B cell (primary cell): ENCODE measurements around the gene HOXC9. TPM values are rescaled to one million over a fixed set of nuclear protein-coding genes. Genes with fewer than 3 reads are reported as not detected.

Source experiments
- ATAC-seq: fragments of 200-7000 bp; cut with Tn5 transposase; one replicate; pipeline ENCODE4 v1.10.0; 2021; ENCODE audit warnings: low read depth, mild to moderate bottlenecking, moderate number of reproducible peaks, moderate library complexity
- CTCF ChIA-PET: fragments of 350-600 bp; sonication (Branson Sonifier 250); formaldehyde crosslinking; loops from one replicate; lab custom pipeline; 2021; ENCODE audit warnings: antibody characterized with exemption, inconsistent platforms; lab: Charles Lee
- POLR2A ChIA-PET: fragments of 350-600 bp; sonication (Branson Sonifier 250); formaldehyde crosslinking; loops from one replicate; lab custom pipeline; 2021; ENCODE audit warnings: antibody characterized with exemption; lab: Charles Lee
- DNase-seq: peaks from one replicate; pipeline ENCODE4 v3.0.0; 2013
- H2AFZ ChIP-seq: 2 replicates; pipeline ENCODE4 v1.6.1; 2012; ENCODE audit warnings: mild to moderate bottlenecking, low read depth, low read length; ENCODE audit not compliant: insufficient read depth, poor library complexity, severe bottlenecking
- H3K27ac ChIP-seq, 2 donors: 1 replicate in 1 of 2; 2 replicates in 1 of 2; pipeline ENCODE4 v1.5.1; 2012 to 2013; ENCODE audit warnings: low read length in 2 of 2, mild to moderate bottlenecking in 2 of 2, moderate library complexity in 1 of 2
- H3K27me3 ChIP-seq, 4 experiments: fragments of 200-600 bp in 1 of 4; sonication (generic) in 1 of 4; replicated peaks in 1 of 4; 1 replicate in 2 of 4; 2 replicates in 2 of 4; pipeline versions ENCODE4 v1.6.1 to v1.7.0; 2013 to 2016; ENCODE audit warnings: low read length in 3 of 4, mild to moderate bottlenecking in 2 of 4, mixed read lengths in 1 of 4, moderate library complexity in 1 of 4; ENCODE audit not compliant: insufficient read depth in 4 of 4, control insufficient read depth in 3 of 4; ENCODE audit errors: control extremely low read depth in 1 of 4
- H3K36me3 ChIP-seq, 2 experiments: replicated peaks in 1 of 2; 1 replicate in 1 of 2; 2 replicates in 1 of 2; pipeline versions ENCODE4 v1.6.1 to v1.7.1; 2013; ENCODE audit warnings: low read length in 1 of 2; ENCODE audit not compliant: insufficient read depth in 2 of 2, control insufficient read depth in 1 of 2; ENCODE audit errors: control extremely low read depth in 1 of 2, extremely low read depth in 1 of 2
- H3K4me1 ChIP-seq, 2 donors: fragments of 200-600 bp in 1 of 2; sonication (generic) in 1 of 2; 1 replicate in 1 of 2; 2 replicates in 1 of 2; pipeline versions ENCODE4 v1.5.1 to v1.6.1; 2013 to 2017; ENCODE audit warnings: low read length in 2 of 2; ENCODE audit not compliant: control insufficient read depth in 2 of 2, insufficient read depth in 2 of 2
- H3K4me2 ChIP-seq: replicated peaks from 2 replicates; pipeline ENCODE3; 2012; ENCODE audit warnings: mild to moderate bottlenecking, low read depth, low read length; ENCODE audit not compliant: poor library complexity, severe bottlenecking
- H3K4me3 ChIP-seq, 5 experiments: fragments of 200-600 bp in 1 of 5; sonication (generic) in 1 of 5; 1 replicate in 3 of 5; 2 replicates in 2 of 5; pipeline versions ENCODE4 v1.5.1 to v1.7.0; 2011 to 2016; ENCODE audit warnings: low read length in 4 of 5, mild to moderate bottlenecking in 4 of 5, low read depth in 2 of 5, control low read depth in 1 of 5, moderate library complexity in 1 of 5; ENCODE audit not compliant: insufficient read depth in 1 of 5; ENCODE audit errors: control extremely low read depth in 1 of 5, extremely low read depth in 1 of 5
- H3K79me2 ChIP-seq: fragments of 200-600 bp; sonication (generic); one replicate; pipeline ENCODE4 v1.6.0; 2016; ENCODE audit warnings: low read length; ENCODE audit not compliant: control insufficient read depth, insufficient read depth
- H3K9ac ChIP-seq: fragments of 200-600 bp; sonication (generic); 2 replicates; pipeline ENCODE4 v1.6.1; 2017; ENCODE audit warnings: mild to moderate bottlenecking, low read length, moderate library complexity
- H3K9me3 ChIP-seq, 3 donors: one replicate each; pipeline versions ENCODE4 v1.6.1 to v1.7.1; 2013; ENCODE audit warnings: low read length in 2 of 3; ENCODE audit not compliant: control insufficient read depth in 2 of 3, insufficient read depth in 1 of 3; ENCODE audit errors: control extremely low read depth in 1 of 3
- H4K20me1 ChIP-seq: 2 replicates; pipeline ENCODE4 v1.6.0; 2012; ENCODE audit warnings: mild to moderate bottlenecking, low read length; ENCODE audit not compliant: insufficient read depth, control insufficient read depth, poor library complexity, severe bottlenecking
- H3K27ac Mint-ChIP-seq: one replicate; pipeline ENCODE4 v1.8.0; 2021; ENCODE audit warnings: mixed read lengths
- H3K27me3 Mint-ChIP-seq: one replicate; pipeline ENCODE4 v1.8.0; 2021; ENCODE audit warnings: mixed read lengths
- H3K4me1 Mint-ChIP-seq: one replicate; pipeline ENCODE4 v1.8.0; 2021; ENCODE audit warnings: mixed read lengths
- H3K4me3 Mint-ChIP-seq: one replicate; pipeline ENCODE4 v1.8.0; 2021; ENCODE audit warnings: mixed read lengths
- H3K9me3 Mint-ChIP-seq: one replicate; pipeline ENCODE4 v1.8.0; 2022; ENCODE audit warnings: mixed read lengths; ENCODE audit not compliant: insufficient read depth
- EZH2 ChIP-seq: IDR thresholded peaks from 2 replicates; pipeline ENCODE4 v1.6.1; 2012; ENCODE audit warnings: borderline replicate concordance, low read depth, mild to moderate bottlenecking, moderate library complexity, low read length; ENCODE audit not compliant: insufficient read depth, poor library complexity, severe bottlenecking
- WGBS: methylation state at CpG from one replicate; pipeline ENCODE4 v1.1.5; 2013; ENCODE audit warnings: missing lambda C conversion rate; ENCODE audit not compliant: insufficient coverage; 5-methylcytosine and 5-hydroxymethylcytosine counted together
- intact Hi-C: fragments of 100-400 bp; cut with micrococcal nuclease; formaldehyde crosslinking; loops from one replicate; pipeline ENCODE4 v1.10.0; 2022
- polyA plus RNA-seq: library from polyadenylated mRNA; depleted of rRNA; stranded (reverse); fragments of >200 nt; gene quantifications from 2 replicates; pipeline ENCODE4 v1.2.3, GENCODE V29; 2012
- total RNA-seq, 2 donors: library from RNA; stranded (reverse); fragments of 120-200 nt in 1 of 2; gene quantifications; 1 replicate in 1 of 2; 2 replicates in 1 of 2; pipeline versions ENCODE4 v1.2.3 to v1.2.4, GENCODE V29; 2013 to 2022
- TF ChIP-seq, protein P1 (sequence below): fragments of 200-600 bp; IDR thresholded peaks from one replicate; pipeline ENCODE4 v1.8.0; 2022; ENCODE audit warnings: antibody characterized with exemption, mild to moderate bottlenecking

HOXC9 gene
- total and polyA plus RNA-seq, 2 donors (not counting 1 experiment from before 2014, with no cell fraction given), result not detected

DNA sequence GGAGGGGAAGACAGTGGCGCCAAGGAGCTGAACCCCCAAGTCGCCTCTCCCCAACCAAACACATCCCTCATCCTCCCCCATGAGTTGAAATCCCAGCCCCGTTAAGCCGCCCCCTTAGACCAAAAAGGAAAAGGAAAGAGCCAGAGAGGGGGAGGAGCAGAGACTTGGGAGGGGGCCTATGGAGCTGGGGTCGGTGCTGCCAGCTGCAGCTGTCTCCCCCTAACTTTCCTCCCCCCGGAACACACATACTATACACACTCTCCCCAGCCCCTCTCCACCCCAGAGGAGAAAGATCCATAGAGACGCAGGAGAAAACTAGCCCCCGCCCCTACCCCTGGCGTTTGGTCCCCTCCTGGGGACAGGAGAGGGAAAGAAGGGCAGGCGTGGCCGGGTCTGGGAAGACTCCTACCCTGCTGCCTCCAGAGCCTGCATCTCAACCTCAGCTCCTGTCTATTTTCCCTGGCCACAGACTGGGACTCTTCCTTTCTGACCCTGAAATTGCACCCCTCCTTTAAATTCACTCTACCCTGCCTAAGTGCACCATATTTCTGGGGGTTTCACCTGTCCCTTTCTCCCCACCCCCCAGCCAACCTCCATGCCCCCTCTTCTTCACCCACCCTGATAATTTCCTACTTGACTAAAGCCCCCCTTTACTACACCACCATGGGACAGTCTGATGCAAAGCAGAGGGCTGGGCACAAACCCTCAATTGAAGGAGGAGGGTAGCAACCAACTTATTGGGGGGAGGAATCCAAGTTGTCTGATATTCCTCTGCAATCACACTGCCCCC lies 1.7 kb upstream of the HOXC9 start:
- ChIA-PET CTCF (interaction anchor here (0.7 to 5.0 kb wide), 5 partner anchors 7 to 209 kb away, joined by 3 to 20 read pairs (median 3); no protein-coding TSS in a partner anchor), POLR2A (no interaction called here)
- 0% methylated on average over 1 of the region's 11 CpGs for WGBS
- no peak overlapping the region for H3K27ac ChIP-seq
- no peak overlapping the region for H3K4me3 ChIP-seq
- Mint-ChIP-seq H3K27ac (no peak overlapping the region), H3K27me3 (peaks cover 86% of the 10 kb centered on the region), H3K9me3 (no peaks in the 10 kb centered on the region), H3K4me3 (no peak overlapping the region), H3K4me1 (peaks cover 33% of the 10 kb centered on the region)
- peaks cover 0 to 68% (median 0%) of the 10 kb centered on the region in 3 donors for H3K9me3 ChIP-seq
- H4K20me1 ChIP-seq, result no peaks in the 10 kb centered on the region
- no peaks in the 10 kb centered on the region for H3K79me2 ChIP-seq
- no peak for ATAC-seq
- DNase-seq, result no peak
- H3K4me2 ChIP-seq, result no peak overlapping the region
- no peak overlapping the region for H3K9ac ChIP-seq
- TF ChIP-seq EZH2, result no peak
- TF ChIP-seq, protein P1, sequence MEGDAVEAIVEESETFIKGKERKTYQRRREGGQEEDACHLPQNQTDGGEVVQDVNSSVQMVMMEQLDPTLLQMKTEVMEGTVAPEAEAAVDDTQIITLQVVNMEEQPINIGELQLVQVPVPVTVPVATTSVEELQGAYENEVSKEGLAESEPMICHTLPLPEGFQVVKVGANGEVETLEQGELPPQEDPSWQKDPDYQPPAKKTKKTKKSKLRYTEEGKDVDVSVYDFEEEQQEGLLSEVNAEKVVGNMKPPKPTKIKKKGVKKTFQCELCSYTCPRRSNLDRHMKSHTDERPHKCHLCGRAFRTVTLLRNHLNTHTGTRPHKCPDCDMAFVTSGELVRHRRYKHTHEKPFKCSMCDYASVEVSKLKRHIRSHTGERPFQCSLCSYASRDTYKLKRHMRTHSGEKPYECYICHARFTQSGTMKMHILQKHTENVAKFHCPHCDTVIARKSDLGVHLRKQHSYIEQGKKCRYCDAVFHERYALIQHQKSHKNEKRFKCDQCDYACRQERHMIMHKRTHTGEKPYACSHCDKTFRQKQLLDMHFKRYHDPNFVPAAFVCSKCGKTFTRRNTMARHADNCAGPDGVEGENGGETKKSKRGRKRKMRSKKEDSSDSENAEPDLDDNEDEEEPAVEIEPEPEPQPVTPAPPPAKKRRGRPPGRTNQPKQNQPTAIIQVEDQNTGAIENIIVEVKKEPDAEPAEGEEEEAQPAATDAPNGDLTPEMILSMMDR, result no peak
- H3K27me3 ChIP-seq, result peaks cover 0 to 99% (median 83%) of the 10 kb centered on the region in 4 experiments
- H2AFZ ChIP-seq, result no peak overlapping the region
- H3K4me1 ChIP-seq, result peaks cover 37 to 66% of the 10 kb centered on the region in 2 donors
- H3K36me3 ChIP-seq, result no peaks in the 10 kb centered on the region
- intact Hi-C loops, result loop anchor here (5.0 kb wide), 2 partner anchors 34 to 46 kb away; partner anchors contain the start of genes HOXC12 and HOXC5

DNA sequence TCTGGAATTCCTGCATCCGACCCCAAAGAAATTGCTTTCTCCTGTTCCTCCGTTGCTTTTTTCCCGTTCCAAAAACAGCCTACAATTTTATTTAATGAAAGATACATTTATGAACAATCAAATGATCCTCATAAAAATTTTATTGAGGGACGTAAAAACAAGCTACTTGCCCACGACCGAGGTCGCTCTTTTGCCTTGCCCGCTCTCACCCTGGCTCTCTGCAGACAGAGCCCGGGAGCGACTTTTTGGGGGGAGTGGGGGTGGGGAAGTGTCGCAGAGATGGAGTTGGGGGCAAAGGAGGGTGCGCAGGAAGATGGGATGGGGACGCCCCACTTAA lies 1.1 kb upstream of the HOXC9 start:
- H3K4me2 ChIP-seq, result no peak overlapping the region
- Mint-ChIP-seq H3K27ac (no peak overlapping the region), H3K4me3 (no peak overlapping the region), H3K27me3 (peaks cover 86% of the 10 kb centered on the region), H3K9me3 (no peaks in the 10 kb centered on the region), H3K4me1 (peaks cover 32% of the 10 kb centered on the region)
- H3K36me3 ChIP-seq, result no peaks in the 10 kb centered on the region
- ChIA-PET CTCF (interaction anchor here (0.9 to 5.0 kb wide), 4 partner anchors 14 to 208 kb away, joined by 3 to 20 read pairs (median 10); partner anchors contain the start of gene HOXC10), POLR2A (no interaction called here)
- H3K9me3 ChIP-seq, result peaks cover 0 to 67% (median 0%) of the 10 kb centered on the region in 3 donors
- intact Hi-C loops, result loop anchor here (5.0 kb wide), 2 partner anchors 33 to 47 kb away; partner anchors contain the start of genes HOXC12 and HOXC5
- peaks cover 0 to 99% (median 83%) of the 10 kb centered on the region in 4 experiments for H3K27me3 ChIP-seq
- no peak overlapping the region for H3K27ac ChIP-seq
- no peak for ATAC-seq
- H3K4me3 ChIP-seq, result no peak overlapping the region
- WGBS, result 16% methylated on average over 6 of the region's 13 CpGs
- H3K79me2 ChIP-seq, result no peaks in the 10 kb centered on the region
- no peak overlapping the region for H3K9ac ChIP-seq
- H3K4me1 ChIP-seq, result peaks cover 37 to 66% of the 10 kb centered on the region in 2 donors
- no peak for DNase-seq
- H2AFZ ChIP-seq, result no peak overlapping the region
- H4K20me1 ChIP-seq, result no peaks in the 10 kb centered on the region
- TF ChIP-seq, protein P1, result no peak
- no peak for TF ChIP-seq EZH2
